Upper lobe of left lung (tissue), 6 donors: ENCODE results near the gene ERMAP. TPM values are rescaled to one million over a fixed set of nuclear protein-coding genes. Genes with fewer than 3 reads are reported as not detected.
"Not testable (repeated sequence)": the region's sequence is repeated elsewhere in the genome, so short reads cannot be mapped to it uniquely, and the experiment has no call there.

Experiments
- ATAC-seq, 2 donors: fragments of 200-7000 bp; cut with Tn5 transposase; one replicate each; pipeline ENCODE4 v1.9.1; 2022; ENCODE audit warnings: mild to moderate bottlenecking in 2 of 2, moderate library complexity in 2 of 2; ENCODE audit not compliant: low FRiP score in 2 of 2
- DNase-seq, 2 donors: peaks; one replicate each; pipeline ENCODE4 v3.0.0-alpha.2; 2019 to 2020
- H3K27ac ChIP-seq, 4 donors: fragments of 200-600 bp; sonication (generic); one replicate each; pipeline ENCODE4 v1.5.1; 2016 to 2019
- H3K27me3 ChIP-seq, 4 donors: fragments of 200-600 bp; sonication (generic); one replicate each; pipeline ENCODE4 v1.5.1; 2017 to 2019
- H3K36me3 ChIP-seq, 4 donors: fragments of 200-600 bp; sonication (generic); one replicate each; pipeline ENCODE4 v1.5.1; 2016 to 2019
- H3K4me1 ChIP-seq, 4 donors: fragments of 200-600 bp; sonication (generic); one replicate each; pipeline ENCODE4 v1.5.1; 2018 to 2019
- H3K4me3 ChIP-seq, 4 donors: fragments of 200-600 bp; sonication (generic); one replicate each; pipeline ENCODE4 v1.5.1; 2017 to 2019; ENCODE audit warnings: mild to moderate bottlenecking in 2 of 4, moderate library complexity in 1 of 4
- H3K9me3 ChIP-seq, 4 donors: fragments of 200-600 bp; sonication (generic); one replicate each; pipeline ENCODE4 v1.5.1; 2018 to 2019
- EP300 ChIP-seq, 4 donors: sonication (generic); formaldehyde crosslinking; IDR thresholded peaks; one replicate each; pipeline ENCODE4 v1.5.1; 2017; ENCODE audit warnings: antibody characterized with exemption in 4 of 4, control low read depth in 2 of 4
- POLR2A ChIP-seq, 4 donors: fragments of 450-650 bp; IDR thresholded peaks; one replicate each; pipeline ENCODE4 v1.5.1; 2016 to 2017; ENCODE audit warnings: antibody characterized with exemption in 4 of 4, mild to moderate bottlenecking in 2 of 4
- POLR2AphosphoS5 ChIP-seq, 2 donors: sonication (generic); formaldehyde crosslinking; IDR thresholded peaks; one replicate each; pipeline ENCODE4 v1.5.1; 2017; ENCODE audit warnings: antibody characterized with exemption in 2 of 2
- WGBS, 2 donors: methylation state at CpG; one replicate each; pipeline ENCODE4 v1.1.5; 2017 to 2018; 5-methylcytosine and 5-hydroxymethylcytosine counted together
- total RNA-seq, 6 donors: library from RNA; depleted of rRNA in 4 of 6; stranded (reverse); fragments of >200 nt in 4 of 6; gene quantifications; one replicate each; pipeline versions ENCODE4 v1.1.0 to v1.2.1, GENCODE V29; 2016 to 2021
- TF ChIP-seq, protein P1 (sequence below), 6 experiments: fragments of 450-650 bp in 4 of 6; fragments of 200-600 bp in 2 of 6; sonication (generic) in 2 of 6; IDR thresholded peaks; one replicate each; pipeline ENCODE4 v1.5.1; 2016 to 2019; ENCODE audit warnings: antibody characterized with exemption in 6 of 6
- donor health status: DM: no; HTN: no; CAD: no; lungs with moderate emphysema.
- donor health status: DM: no; HTN: yes; CAD: no; lungs with severe emphysema.

ERMAP gene
- total RNA-seq, 6 donors from 2014 or later, result 11.6 to 41.9 (median 14.9) TPM

DNA sequence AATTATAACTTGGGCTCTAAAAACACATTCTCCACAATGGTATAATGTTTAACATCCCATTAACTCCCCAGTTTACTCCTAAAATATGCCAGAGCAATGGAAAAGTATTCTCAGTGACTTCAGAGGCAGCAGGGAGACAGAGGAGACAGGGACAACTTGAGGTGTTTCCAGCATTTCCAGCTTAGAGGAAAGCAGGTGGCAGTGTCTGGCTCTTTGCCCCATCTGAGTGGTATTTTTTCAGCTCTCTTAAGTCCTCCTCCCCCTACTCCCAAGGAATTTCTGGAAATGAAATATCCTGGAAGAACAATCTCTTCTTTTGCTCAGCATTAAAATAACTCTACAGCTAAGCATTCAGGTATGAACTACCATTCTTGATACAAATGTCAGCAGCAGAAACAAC lies 10.8 kb upstream of the ERMAP start:
- Histone ChIP-seq H3K27ac (no peak overlapping the region), H3K36me3 (peaks cover 0 to 16% (median 2%) of the 10 kb centered on the region in 4 donors), H3K9me3 (no peaks in the 10 kb centered on the region), H3K4me1 (no peaks in the 10 kb centered on the region), H3K27me3 (no peaks in the 10 kb centered on the region), H3K4me3 (no peak overlapping the region)
- ATAC-seq (no peak), DNase-seq (no peak)
- no peak for TF ChIP-seq EP300 (IDR thresholded peaks at IDR 0.05)
- no peak for TF ChIP-seq POLR2A (IDR thresholded peaks at IDR 0.05)
- TF ChIP-seq POLR2AphosphoS5 (IDR thresholded peaks at IDR 0.05), result no peak
- TF ChIP-seq, protein P1, sequence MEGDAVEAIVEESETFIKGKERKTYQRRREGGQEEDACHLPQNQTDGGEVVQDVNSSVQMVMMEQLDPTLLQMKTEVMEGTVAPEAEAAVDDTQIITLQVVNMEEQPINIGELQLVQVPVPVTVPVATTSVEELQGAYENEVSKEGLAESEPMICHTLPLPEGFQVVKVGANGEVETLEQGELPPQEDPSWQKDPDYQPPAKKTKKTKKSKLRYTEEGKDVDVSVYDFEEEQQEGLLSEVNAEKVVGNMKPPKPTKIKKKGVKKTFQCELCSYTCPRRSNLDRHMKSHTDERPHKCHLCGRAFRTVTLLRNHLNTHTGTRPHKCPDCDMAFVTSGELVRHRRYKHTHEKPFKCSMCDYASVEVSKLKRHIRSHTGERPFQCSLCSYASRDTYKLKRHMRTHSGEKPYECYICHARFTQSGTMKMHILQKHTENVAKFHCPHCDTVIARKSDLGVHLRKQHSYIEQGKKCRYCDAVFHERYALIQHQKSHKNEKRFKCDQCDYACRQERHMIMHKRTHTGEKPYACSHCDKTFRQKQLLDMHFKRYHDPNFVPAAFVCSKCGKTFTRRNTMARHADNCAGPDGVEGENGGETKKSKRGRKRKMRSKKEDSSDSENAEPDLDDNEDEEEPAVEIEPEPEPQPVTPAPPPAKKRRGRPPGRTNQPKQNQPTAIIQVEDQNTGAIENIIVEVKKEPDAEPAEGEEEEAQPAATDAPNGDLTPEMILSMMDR (IDR thresholded peaks at IDR 0.05), result no peak

DNA sequence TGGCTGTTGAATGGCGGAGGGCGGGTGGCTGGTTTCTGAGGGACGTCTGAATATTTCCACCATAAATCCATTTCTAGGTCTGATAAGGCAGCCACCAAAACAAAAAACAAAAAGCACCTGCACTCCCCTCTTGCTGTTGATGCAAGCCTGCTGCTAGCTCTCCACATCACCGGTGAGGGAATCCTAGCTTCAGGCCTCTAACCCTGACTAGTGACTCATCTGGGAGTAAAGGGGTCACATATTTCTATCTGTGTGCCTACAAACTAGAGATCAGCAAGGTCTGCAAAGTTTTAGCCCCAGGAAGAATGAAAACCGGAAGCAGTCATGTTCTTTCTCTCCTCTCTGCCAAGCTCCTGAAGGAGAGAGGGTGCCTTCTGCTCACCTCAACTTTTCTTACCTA lies 10.3 kb upstream of the ERMAP start:
- no peak for ATAC-seq
- H3K4me3 ChIP-seq, result no peak overlapping the region
- WGBS, 2 donors, result 94 to 97% methylated on average over 5 of the region's 5 CpGs

DNA sequence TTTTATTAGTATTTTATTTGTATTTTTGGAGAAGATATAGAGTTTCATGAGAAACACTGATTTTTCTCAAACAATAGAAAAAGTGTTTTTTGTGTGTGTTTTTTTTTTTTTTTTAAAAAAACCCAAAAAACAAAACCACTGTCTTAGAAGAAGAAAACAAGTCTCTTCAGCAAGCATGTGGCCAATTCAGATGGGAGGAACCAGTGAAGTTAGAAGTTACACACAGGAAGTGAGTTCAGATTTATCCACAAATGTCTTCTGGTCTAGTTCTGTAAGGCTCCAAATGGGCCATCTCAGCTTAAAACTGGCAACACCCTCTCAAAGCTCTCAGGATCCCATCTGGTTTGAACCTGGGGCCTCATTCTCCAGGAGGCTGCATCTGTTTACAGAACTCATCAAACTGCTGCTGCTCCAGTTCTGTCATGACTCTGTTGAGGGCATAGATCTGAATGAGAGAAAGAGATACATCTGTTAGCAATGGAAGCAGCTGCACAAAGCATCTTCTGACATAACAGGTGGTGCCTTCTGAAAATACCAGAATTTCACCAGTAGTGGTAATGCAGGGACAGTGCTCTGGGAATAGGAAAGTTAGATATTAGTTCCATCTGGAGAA lies 9.8 kb upstream of the ERMAP start:
- Histone ChIP-seq H3K9me3 (no peaks in the 10 kb centered on the region), H3K36me3 (peaks cover 0 to 18% (median 2%) of the 10 kb centered on the region in 4 donors), H3K27me3 (no peaks in the 10 kb centered on the region), H3K4me1 (no peaks in the 10 kb centered on the region), H3K4me3 (no peak overlapping the region), H3K27ac (no peak overlapping the region)
- DNase-seq (no peak), ATAC-seq (no peak)
- TF ChIP-seq EP300 (IDR thresholded peaks at IDR 0.05) (no peak), POLR2A (IDR thresholded peaks at IDR 0.05) (no peak), POLR2AphosphoS5 (IDR thresholded peaks at IDR 0.05) (no peak)
- TF ChIP-seq, protein P1 (IDR thresholded peaks at IDR 0.05), result no peak

More for the DNA sequence above, 10.3 kb upstream of the ERMAP start:
- Histone ChIP-seq H3K27ac (no peak overlapping the region), H3K4me1 (no peaks in the 10 kb centered on the region), H3K36me3 (peaks cover 0 to 18% (median 2%) of the 10 kb centered on the region in 4 donors), H3K27me3 (no peaks in the 10 kb centered on the region), H3K9me3 (no peaks in the 10 kb centered on the region)
- no peak for DNase-seq
- no peak for TF ChIP-seq POLR2AphosphoS5 (IDR thresholded peaks at IDR 0.05)
- no peak for TF ChIP-seq POLR2A (IDR thresholded peaks at IDR 0.05)
- TF ChIP-seq EP300 (IDR thresholded peaks at IDR 0.05), result no peak
- TF ChIP-seq, protein P1 (IDR thresholded peaks at IDR 0.05), result no peak

DNA sequence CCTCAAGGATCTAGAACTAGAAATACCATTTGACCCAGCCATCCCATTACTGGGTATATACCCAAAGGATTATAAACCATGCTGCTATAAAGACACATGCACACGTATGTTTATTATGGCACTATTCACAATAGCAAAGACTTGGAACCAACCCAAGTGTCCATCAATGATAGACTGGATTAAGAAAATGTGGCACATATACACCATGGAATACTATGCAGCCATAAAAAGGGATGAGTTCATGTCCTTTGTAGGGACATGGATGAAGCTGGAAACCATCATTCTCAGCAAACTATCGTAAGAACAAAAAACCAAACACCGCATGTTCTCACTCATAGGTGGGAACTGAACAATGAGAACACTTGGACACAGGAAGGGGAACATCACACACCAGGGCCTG lies 2.1 kb upstream of the ERMAP start:
- not testable (repeated sequence) for H3K27me3 ChIP-seq, DNase-seq, H3K36me3 ChIP-seq, ATAC-seq, H3K9me3 ChIP-seq, H3K27ac ChIP-seq, H3K4me3 ChIP-seq
- H3K4me1 ChIP-seq, result peaks cover 17 to 26% (median 20%) of the 10 kb centered on the region in 4 donors
- WGBS, 2 donors, result 90 to 100% methylated on average over 3 of the region's 3 CpGs

DNA sequence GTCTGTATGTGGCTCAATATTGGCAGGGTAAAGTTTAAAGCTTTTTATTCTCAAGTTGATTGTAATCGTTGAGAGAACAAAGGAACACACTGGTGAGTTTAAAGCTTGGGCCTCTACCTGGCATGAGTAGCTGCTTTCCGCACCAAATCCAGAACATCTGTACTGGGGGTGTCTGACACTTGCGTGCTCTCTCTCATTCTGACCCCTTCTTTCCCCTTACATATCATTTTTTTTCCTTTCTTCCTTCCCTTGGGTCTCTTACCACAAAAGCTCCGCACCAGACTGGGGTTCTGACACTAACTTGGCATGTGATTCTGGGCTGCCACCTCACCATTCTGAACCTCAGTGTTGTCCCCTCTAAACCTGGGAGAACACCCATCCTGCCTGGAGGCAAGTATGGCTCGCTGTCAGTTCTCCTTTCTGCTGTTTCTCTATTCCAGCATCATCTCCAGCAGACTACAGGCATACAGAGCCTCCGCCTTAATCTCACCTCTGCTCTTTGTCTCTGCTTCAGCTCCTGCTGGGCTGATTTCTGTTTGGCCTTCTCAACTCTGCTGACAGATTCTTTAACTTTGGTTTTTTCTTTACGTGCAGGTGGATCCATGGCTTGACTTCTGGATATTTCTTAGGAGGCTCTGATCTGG lies 859 bp upstream of the ERMAP start:
- TF ChIP-seq EP300 (IDR thresholded peaks at IDR 0.05), result no peak
- TF ChIP-seq, protein P1 (IDR thresholded peaks at IDR 0.05), result no peak
- no peak for TF ChIP-seq POLR2AphosphoS5 (IDR thresholded peaks at IDR 0.05)
- no peak for TF ChIP-seq POLR2A (IDR thresholded peaks at IDR 0.05)
- H3K9me3 ChIP-seq, result no peaks in the 10 kb centered on the region
- peaks cover 17 to 26% (median 20%) of the 10 kb centered on the region in 4 donors for H3K4me1 ChIP-seq
- no peaks in the 10 kb centered on the region for H3K27me3 ChIP-seq
- WGBS, 2 donors, result 28 to 30% methylated on average over 7 of the region's 7 CpGs
- H3K27ac ChIP-seq, result peak overlapping the region; percentile 97 to 98 (median 98)
- H3K4me3 ChIP-seq, result peak overlapping the region in 3 of 4 donors; percentile 63 to 75 (median 68)
- peaks cover 0 to 3% (median 0%) of the 10 kb centered on the region in 4 donors for H3K36me3 ChIP-seq
- DNase-seq, result no peak
- ATAC-seq, result peak in 1 of 2 donors; percentile 9
